Lower lobe of right lung (tissue), 2 donors: ENCODE measurements around the gene DOCK8. TPM values are rescaled to one million over a fixed set of nuclear protein-coding genes. Genes with fewer than 3 reads are reported as not detected.

ENCODE experiments used
- ATAC-seq, 2 donors: fragments of 200-7000 bp; cut with Tn5 transposase; one replicate each; pipeline ENCODE4 v1.9.1; 2020 to 2022; ENCODE audit warnings: mild to moderate bottlenecking in 2 of 2, moderate library complexity in 2 of 2
- DNase-seq: peaks from one replicate; pipeline ENCODE4 v3.0.0-alpha.2; 2020
- H3K27ac ChIP-seq: fragments of 200-600 bp; one replicate; pipeline ENCODE4 v1.8.0; 2022
- H3K27me3 ChIP-seq: fragments of 200-600 bp; one replicate; pipeline ENCODE4 v1.8.0; 2022; ENCODE audit warnings: low read depth
- H3K36me3 ChIP-seq: fragments of 200-600 bp; one replicate; pipeline ENCODE4 v1.8.0; 2022; ENCODE audit warnings: mild to moderate bottlenecking
- H3K4me1 ChIP-seq: fragments of 200-600 bp; one replicate; pipeline ENCODE4 v1.8.0; 2022
- H3K4me3 ChIP-seq: fragments of 200-600 bp; one replicate; pipeline ENCODE4 v1.8.0; 2022; ENCODE audit warnings: mild to moderate bottlenecking
- H3K9me3 ChIP-seq: fragments of 200-600 bp; one replicate; pipeline ENCODE4 v1.8.0; 2022
- intact Hi-C: fragments of 100-400 bp; cut with DNase I; formaldehyde crosslinking; loops from one replicate; pipeline ENCODE4 v1.11.0; 2022
- total RNA-seq: library from RNA; stranded (reverse); fragmentation: NEBNext Ultra II Directional; extraction: Animal tissue kit (Norgen Biotek cat#: 25700); gene quantifications from one replicate; pipeline ENCODE4 v1.2.1, GENCODE V29; 2021
- TF ChIP-seq, protein P1 (sequence below): fragments of 200-600 bp; IDR thresholded peaks from one replicate; pipeline ENCODE4 v1.8.0; 2022; ENCODE audit warnings: antibody characterized with exemption, mild to moderate bottlenecking
- donor health status: DM: no; HTN: yes; CAD: no; lungs with severe emphysema.

DOCK8 gene
- total RNA-seq, 1 donor from 2014 or later, result 112 TPM

DNA sequence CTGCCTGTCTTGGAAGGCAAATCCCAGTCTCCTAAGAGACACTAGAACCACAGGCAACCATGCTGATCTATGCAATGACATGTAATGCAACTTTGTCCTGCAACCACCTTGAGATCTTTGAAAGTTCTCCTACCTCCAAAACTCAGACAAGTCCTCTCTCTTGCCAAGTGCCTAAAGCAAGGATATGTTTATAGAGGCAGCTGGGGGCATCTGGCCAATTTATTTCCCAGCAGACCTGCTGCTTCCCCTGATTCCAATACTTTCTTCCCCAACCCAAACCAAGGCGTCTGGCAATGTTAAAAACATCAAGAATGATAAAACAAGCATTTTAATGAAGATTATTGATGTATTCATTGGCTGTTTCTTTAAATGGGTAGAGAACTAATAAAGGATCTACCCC, 138.4 kb downstream of the DOCK8 start:
- Histone ChIP-seq H3K27ac (no peak overlapping the region), H3K36me3 (peaks cover 23% of the 10 kb centered on the region), H3K9me3 (no peaks in the 10 kb centered on the region), H3K27me3 (no peaks in the 10 kb centered on the region), H3K4me3 (no peak overlapping the region), H3K4me1 (peaks cover 3% of the 10 kb centered on the region)
- TF ChIP-seq, protein P1, sequence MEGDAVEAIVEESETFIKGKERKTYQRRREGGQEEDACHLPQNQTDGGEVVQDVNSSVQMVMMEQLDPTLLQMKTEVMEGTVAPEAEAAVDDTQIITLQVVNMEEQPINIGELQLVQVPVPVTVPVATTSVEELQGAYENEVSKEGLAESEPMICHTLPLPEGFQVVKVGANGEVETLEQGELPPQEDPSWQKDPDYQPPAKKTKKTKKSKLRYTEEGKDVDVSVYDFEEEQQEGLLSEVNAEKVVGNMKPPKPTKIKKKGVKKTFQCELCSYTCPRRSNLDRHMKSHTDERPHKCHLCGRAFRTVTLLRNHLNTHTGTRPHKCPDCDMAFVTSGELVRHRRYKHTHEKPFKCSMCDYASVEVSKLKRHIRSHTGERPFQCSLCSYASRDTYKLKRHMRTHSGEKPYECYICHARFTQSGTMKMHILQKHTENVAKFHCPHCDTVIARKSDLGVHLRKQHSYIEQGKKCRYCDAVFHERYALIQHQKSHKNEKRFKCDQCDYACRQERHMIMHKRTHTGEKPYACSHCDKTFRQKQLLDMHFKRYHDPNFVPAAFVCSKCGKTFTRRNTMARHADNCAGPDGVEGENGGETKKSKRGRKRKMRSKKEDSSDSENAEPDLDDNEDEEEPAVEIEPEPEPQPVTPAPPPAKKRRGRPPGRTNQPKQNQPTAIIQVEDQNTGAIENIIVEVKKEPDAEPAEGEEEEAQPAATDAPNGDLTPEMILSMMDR, result no peak
- ATAC-seq (no peak), DNase-seq (no peak)
- intact Hi-C loops, result no loop called here

GRCh38 chr9:354453-354852, 139.8 kb downstream of the DOCK8 start:
- H3K36me3 ChIP-seq, result peaks cover 31% of the 10 kb centered on the region
- no peaks in the 10 kb centered on the region for H3K9me3 ChIP-seq
- TF ChIP-seq, protein P1, result no peak
- peak; percentile 80 to 86 for ATAC-seq
- intact Hi-C loops, result no loop called here
- peaks cover 3% of the 10 kb centered on the region for H3K4me1 ChIP-seq
- H3K27me3 ChIP-seq, result no peaks in the 10 kb centered on the region
- H3K27ac ChIP-seq, result no peak overlapping the region
- DNase-seq, result peak; percentile 72
- H3K4me3 ChIP-seq, result no peak overlapping the region

- no peak for DNase-seq
- Histone ChIP-seq H3K4me3 (no peak overlapping the region), H3K27me3 (no peaks in the 10 kb centered on the region), H3K36me3 (peaks cover 23% of the 10 kb centered on the region), H3K9me3 (no peaks in the 10 kb centered on the region), H3K4me1 (peaks cover 3% of the 10 kb centered on the region), H3K27ac (no peak overlapping the region)
- ATAC-seq, result no peak
- TF ChIP-seq, protein P1, result no peak
- intact Hi-C loops, result no loop called here
Observed at GRCh38 chr9:357560-357959, 142.9 kb downstream of the DOCK8 start.

DNA sequence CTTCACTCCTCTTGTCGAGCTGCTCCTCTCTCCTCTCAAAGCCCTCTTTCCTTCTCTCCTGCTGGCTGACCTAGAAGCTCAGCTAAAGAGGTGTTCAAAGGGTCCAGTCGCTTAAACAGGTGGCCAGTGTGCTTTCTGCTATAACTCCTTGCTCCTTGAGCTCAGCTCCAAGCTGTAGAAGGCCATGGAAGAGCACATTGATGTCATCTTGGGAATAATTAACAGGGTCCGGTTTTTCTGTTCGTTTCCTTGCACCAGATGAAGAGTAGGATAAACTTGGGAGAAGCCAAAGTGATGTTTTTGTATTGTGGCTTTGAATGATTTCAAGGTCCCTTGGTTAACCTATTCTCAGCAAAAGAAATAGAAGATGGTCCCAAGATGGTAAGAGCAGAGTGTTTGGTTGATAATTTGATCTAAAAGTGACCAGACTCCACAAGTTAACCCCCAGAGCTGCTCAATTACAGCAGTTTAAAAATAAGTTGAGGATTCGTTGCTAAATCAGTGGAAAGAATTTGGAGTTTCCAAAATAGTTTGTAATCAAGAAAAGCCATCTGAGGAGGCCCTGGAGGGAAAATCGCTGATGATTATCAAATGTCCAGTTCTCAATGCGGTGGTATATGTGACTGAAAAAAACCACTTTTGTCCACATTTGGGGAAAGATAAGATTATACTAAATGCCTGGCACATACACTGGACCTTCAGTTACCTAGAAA, 148.1 kb downstream of the DOCK8 start:
- no peaks in the 10 kb centered on the region for H3K9me3 ChIP-seq
- H3K36me3 ChIP-seq, result peaks cover 32% of the 10 kb centered on the region
- no peak overlapping the region for H3K27ac ChIP-seq
- no peak overlapping the region for H3K4me3 ChIP-seq
- no peaks in the 10 kb centered on the region for H3K4me1 ChIP-seq
- TF ChIP-seq, protein P1, result no peak
- intact Hi-C loops, result no loop called here
- ATAC-seq, result no peak
- DNase-seq, result no peak
- no peaks in the 10 kb centered on the region for H3K27me3 ChIP-seq

GRCh38 chr9:363274-363612, 148.6 kb downstream of the DOCK8 start:
- H3K36me3 ChIP-seq, result peaks cover 37% of the 10 kb centered on the region
- no peak for DNase-seq
- no peak overlapping the region for H3K4me3 ChIP-seq
- no peak for ATAC-seq
- TF ChIP-seq, protein P1, result no peak
- H3K27ac ChIP-seq, result no peak overlapping the region
- intact Hi-C loops, result no loop called here
- H3K4me1 ChIP-seq, result no peaks in the 10 kb centered on the region
- H3K9me3 ChIP-seq, result no peaks in the 10 kb centered on the region
- H3K27me3 ChIP-seq, result no peaks in the 10 kb centered on the region
